Measurements from ENCODE around the gene DENND2A.
"Not testable (repeated sequence)": the region's sequence is repeated elsewhere in the genome, so short reads cannot be mapped to it uniquely, and the experiment has no call there.

The DENND2A gene

GRCh38 chr7:140557809-140558518, 82.6 kb downstream of the DENND2A start:
- no peak for FAIRE-seq
- no peak for DNase-seq (ENCODE audit: extremely low spot score, insufficient read length, low read depth)

GRCh38 chr7:140557069-140557468, 83.5 kb downstream of the DENND2A start:
- no peak for DNase-seq (ENCODE audit: extremely low spot score, insufficient read length, low read depth)
- FAIRE-seq: no peak

GRCh38 chr7:140553236-140553635, 87.4 kb downstream of the DENND2A start:
- not testable (repeated sequence) for FAIRE-seq; DNase-seq (ENCODE audit: extremely low spot score, insufficient read length, low read depth)

- FAIRE-seq (no peak), DNase-seq (ENCODE audit: extremely low spot score, insufficient read length, low read depth) (no peak)
Measured at GRCh38 chr7:140552240-140552679, 88.4 kb downstream of the DENND2A start.

- DNase-seq (ENCODE audit: extremely low spot score, insufficient read length, low read depth): no peak
- FAIRE-seq: no peak
Measured at GRCh38 chr7:140551355-140552239, 89.0 kb downstream of the DENND2A start.

- DNase-seq (ENCODE audit: extremely low spot score, insufficient read length, low read depth) (no peak), FAIRE-seq (no peak)
Measured at GRCh38 chr7:140546947-140547346, 93.7 kb downstream of the DENND2A start.

GRCh38 chr7:140544388-140544826, 96.2 kb downstream of the DENND2A start:
- DNase-seq (ENCODE audit: extremely low spot score, insufficient read length, low read depth) (no peak), FAIRE-seq (no peak)

- no peak for DNase-seq (ENCODE audit: extremely low spot score, insufficient read length, low read depth)
- FAIRE-seq: no peak
Measured at GRCh38 chr7:140542228-140542603, 98.4 kb downstream of the DENND2A start.

GRCh38 chr7:140541513-140542227, 98.9 kb downstream of the DENND2A start:
- DNase-seq (ENCODE audit: extremely low spot score, insufficient read length, low read depth) (no peak), FAIRE-seq (no peak)

GRCh38 chr7:140541176-140541512, 99.5 kb downstream of the DENND2A start:
- FAIRE-seq: no peak
- no peak for DNase-seq (ENCODE audit: extremely low spot score, insufficient read length, low read depth)

GRCh38 chr7:140540136-140540777, 100.4 kb downstream of the DENND2A start:
- DNase-seq (ENCODE audit: extremely low spot score, insufficient read length, low read depth) (no peak), FAIRE-seq (no peak)

GRCh38 chr7:140539461-140539860, 101.2 kb downstream of the DENND2A start:
- no peak for FAIRE-seq
- DNase-seq (ENCODE audit: extremely low spot score, insufficient read length, low read depth): no peak

GRCh38 chr7:140537750-140538482, 102.7 kb downstream of the DENND2A start:
- FAIRE-seq (peak; percentile 33), DNase-seq (ENCODE audit: extremely low spot score, insufficient read length, low read depth) (no peak)

- no peak for FAIRE-seq
- no peak for DNase-seq (ENCODE audit: extremely low spot score, insufficient read length, low read depth)
Measured at GRCh38 chr7:140534743-140535142, 105.9 kb downstream of the DENND2A start.

- DNase-seq (ENCODE audit: extremely low spot score, insufficient read length, low read depth) (no peak), FAIRE-seq (no peak)
Measured at GRCh38 chr7:140533394-140533872, 107.2 kb downstream of the DENND2A start.

- FAIRE-seq; DNase-seq (ENCODE audit: extremely low spot score, insufficient read length, low read depth): not testable (repeated sequence)
Measured at GRCh38 chr7:140529428-140529827, 111.2 kb downstream of the DENND2A start.

- DNase-seq (ENCODE audit: extremely low spot score, insufficient read length, low read depth): no peak
- FAIRE-seq: no peak
Measured at GRCh38 chr7:140526787-140527664, 113.6 kb downstream of the DENND2A start.

- FAIRE-seq (no peak), DNase-seq (ENCODE audit: extremely low spot score, insufficient read length, low read depth) (no peak)
Measured at GRCh38 chr7:140526214-140526613, 114.4 kb downstream of the DENND2A start.

Data from GM18507 (cell line).